Natural killer cell (primary cell): Measurements from ENCODE around the gene CHIC2. TPM values are rescaled to one million over a fixed set of nuclear protein-coding genes. Genes with fewer than 3 reads are reported as not detected.
"Not testable (repeated sequence)": the region's sequence is repeated elsewhere in the genome, so short reads cannot be mapped to it uniquely, and the experiment has no call there.

Source experiments
- ATAC-seq, 3 donors: fragments of 150-1000 bp in 2 of 3; fragments of 200-7000 bp in 1 of 3; cut with Tn5 transposase; 1 replicate in 1 of 3; 2 replicates in 2 of 3; pipeline ENCODE4 v1.10.0; 2021; ENCODE audit warnings: mild to moderate bottlenecking in 2 of 3, moderate library complexity in 2 of 3
- DNase-seq, 2 donors: peaks; one replicate each; pipeline versions ENCODE4 v3.0.0 to v3.0.0-alpha.2; 2013 to 2021; ENCODE audit warnings: mixed read lengths in 1 of 2
- H3K27ac ChIP-seq: one replicate; pipeline ENCODE4 v1.5.1; 2013; ENCODE audit warnings: mild to moderate bottlenecking, low read length
- H3K27me3 ChIP-seq: one replicate; pipeline ENCODE4 v1.6.1; 2013; ENCODE audit warnings: low read length; ENCODE audit not compliant: control insufficient read depth, insufficient read depth
- H3K36me3 ChIP-seq: one replicate; pipeline ENCODE4 v1.6.1; 2013; ENCODE audit warnings: low read length; ENCODE audit not compliant: control insufficient read depth, insufficient read depth
- H3K4me1 ChIP-seq: one replicate; pipeline ENCODE4 v1.6.1; 2013; ENCODE audit warnings: low read length; ENCODE audit not compliant: control insufficient read depth, insufficient read depth
- H3K4me3 ChIP-seq: one replicate; pipeline ENCODE4 v1.5.1; 2013; ENCODE audit warnings: low read length
- H3K9me3 ChIP-seq: one replicate; pipeline ENCODE4 v1.6.1; 2013; ENCODE audit warnings: low read length; ENCODE audit not compliant: control insufficient read depth, insufficient read depth
- H3K27ac Mint-ChIP-seq, 2 donors: one replicate each; pipeline ENCODE4 v1.8.0; 2022; ENCODE audit warnings: mild to moderate bottlenecking in 2 of 2, mixed read lengths in 2 of 2, moderate library complexity in 1 of 2
- H3K27me3 Mint-ChIP-seq, 2 donors: one replicate each; pipeline ENCODE4 v1.8.0; 2022; ENCODE audit warnings: low read depth in 2 of 2, mixed read lengths in 2 of 2
- H3K36me3 Mint-ChIP-seq: one replicate; pipeline ENCODE4 v1.8.0; 2022; ENCODE audit warnings: mixed read lengths
- H3K4me1 Mint-ChIP-seq, 2 donors: one replicate each; pipeline ENCODE4 v1.8.0; 2022; ENCODE audit warnings: mixed read lengths in 2 of 2
- H3K4me3 Mint-ChIP-seq: one replicate; pipeline ENCODE4 v1.8.0; 2022; ENCODE audit warnings: mild to moderate bottlenecking, moderate library complexity, mixed read lengths
- H3K9me3 Mint-ChIP-seq, 2 donors: one replicate each; pipeline ENCODE4 v1.8.0; 2022; ENCODE audit warnings: mixed read lengths in 2 of 2
- WGBS: methylation state at CpG from one replicate; pipeline ENCODE4 v1.1.7; 2013; ENCODE audit warnings: missing lambda C conversion rate; ENCODE audit not compliant: insufficient coverage; 5-methylcytosine and 5-hydroxymethylcytosine counted together
- intact Hi-C: fragments of 100-400 bp; cut with micrococcal nuclease; formaldehyde crosslinking; loops from one replicate; pipeline ENCODE4 v1.14.2; 2022
- total RNA-seq, 4 donors: library from RNA; stranded (reverse); fragments of 120-200 nt in 1 of 4; gene quantifications; one replicate each; pipeline versions ENCODE4 v1.2.3 to v1.2.4, GENCODE V29; 2013 to 2022
- TF ChIP-seq, protein P1 (sequence below): fragments of 200-600 bp; IDR thresholded peaks from one replicate; pipeline ENCODE4 v1.8.0; 2022; ENCODE audit warnings: antibody characterized with exemption

CHIC2 gene
- 10 to 100 TPM; 62.0 to 85.0 (median 79.7) TPM for total RNA-seq
- total RNA-seq (2013), result 56.7 TPM

DNA sequence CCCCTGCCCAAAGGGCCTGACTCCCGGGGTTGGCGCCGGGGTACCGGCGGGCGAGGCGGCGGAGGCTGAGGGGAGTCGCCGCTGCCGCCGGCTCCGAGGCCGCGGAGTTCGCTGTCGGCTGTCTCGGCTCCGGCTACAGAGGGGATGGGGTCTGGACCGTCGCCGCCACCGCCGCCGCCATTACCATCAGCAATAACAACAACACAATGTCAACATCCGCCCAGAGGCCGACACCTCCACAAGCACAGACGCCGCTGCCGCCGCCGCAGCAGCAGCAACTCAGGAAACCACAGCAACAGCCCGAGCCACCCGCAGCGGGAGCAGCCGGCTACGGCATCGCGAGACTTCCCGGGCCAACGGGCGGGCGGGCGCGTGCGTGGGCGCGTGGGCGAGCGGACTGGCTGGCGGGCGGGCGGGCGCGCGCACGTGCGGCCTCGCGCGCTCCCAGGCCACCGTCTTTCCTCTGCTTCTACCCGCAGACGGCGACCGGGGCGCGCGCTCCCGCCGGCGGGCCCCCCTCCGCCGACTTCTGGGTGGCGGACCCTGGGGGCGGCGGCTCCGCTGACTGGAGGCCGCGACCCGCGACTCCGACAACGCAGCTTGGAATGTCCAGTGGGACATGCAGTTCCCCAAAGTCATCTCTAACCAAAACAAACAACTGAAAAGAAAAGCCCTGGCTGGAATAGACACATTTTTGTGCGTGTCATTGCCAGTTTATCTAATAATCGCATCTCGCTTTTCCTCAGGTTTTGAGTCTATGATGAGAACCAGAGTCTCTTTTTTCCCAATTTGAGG, at the start of gene CHIC2:
TSS of gene CHIC2 (minus strand) at position 289 of the 795 bp plus-strand sequence. CDS start 305 bp downstream, outside the sequence.
- Mint-ChIP-seq H3K4me3 (peak within 1 kb of the TSS; percentile 95), H3K27me3 (no peaks in the 10 kb centered on the region), H3K27ac (peak within 1 kb of the TSS; percentile 96 to 97), H3K9me3 (no peaks in the 10 kb centered on the region), H3K36me3 (no peaks in the 10 kb centered on the region), H3K4me1 (peaks cover 51 to 53% of the 10 kb centered on the region in 2 donors)
- TF ChIP-seq, protein P1, sequence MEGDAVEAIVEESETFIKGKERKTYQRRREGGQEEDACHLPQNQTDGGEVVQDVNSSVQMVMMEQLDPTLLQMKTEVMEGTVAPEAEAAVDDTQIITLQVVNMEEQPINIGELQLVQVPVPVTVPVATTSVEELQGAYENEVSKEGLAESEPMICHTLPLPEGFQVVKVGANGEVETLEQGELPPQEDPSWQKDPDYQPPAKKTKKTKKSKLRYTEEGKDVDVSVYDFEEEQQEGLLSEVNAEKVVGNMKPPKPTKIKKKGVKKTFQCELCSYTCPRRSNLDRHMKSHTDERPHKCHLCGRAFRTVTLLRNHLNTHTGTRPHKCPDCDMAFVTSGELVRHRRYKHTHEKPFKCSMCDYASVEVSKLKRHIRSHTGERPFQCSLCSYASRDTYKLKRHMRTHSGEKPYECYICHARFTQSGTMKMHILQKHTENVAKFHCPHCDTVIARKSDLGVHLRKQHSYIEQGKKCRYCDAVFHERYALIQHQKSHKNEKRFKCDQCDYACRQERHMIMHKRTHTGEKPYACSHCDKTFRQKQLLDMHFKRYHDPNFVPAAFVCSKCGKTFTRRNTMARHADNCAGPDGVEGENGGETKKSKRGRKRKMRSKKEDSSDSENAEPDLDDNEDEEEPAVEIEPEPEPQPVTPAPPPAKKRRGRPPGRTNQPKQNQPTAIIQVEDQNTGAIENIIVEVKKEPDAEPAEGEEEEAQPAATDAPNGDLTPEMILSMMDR, result no peak
- intact Hi-C loops, result loop anchor here (1.0 to 5.0 kb wide), 3 partner anchors 59 to 1483 kb away; partner anchors contain the start of genes CLOCK and FIP1L1
- H3K4me1 ChIP-seq, result no peaks in the 10 kb centered on the region
- peak; percentile 80 to 92 (median 90) for ATAC-seq
- peak; percentile 98 to 99 for DNase-seq
- H3K36me3 ChIP-seq, result peaks cover 2% of the 10 kb centered on the region
- WGBS, result under 1% methylated on average over 87 of the region's 87 CpGs
- H3K9me3 ChIP-seq, result no peaks in the 10 kb centered on the region
- peak within 1 kb of the TSS; percentile 76 for H3K4me3 ChIP-seq
- H3K27ac ChIP-seq, result peak within 1 kb of the TSS; percentile 88
- H3K27me3 ChIP-seq, result no peaks in the 10 kb centered on the region

DNA sequence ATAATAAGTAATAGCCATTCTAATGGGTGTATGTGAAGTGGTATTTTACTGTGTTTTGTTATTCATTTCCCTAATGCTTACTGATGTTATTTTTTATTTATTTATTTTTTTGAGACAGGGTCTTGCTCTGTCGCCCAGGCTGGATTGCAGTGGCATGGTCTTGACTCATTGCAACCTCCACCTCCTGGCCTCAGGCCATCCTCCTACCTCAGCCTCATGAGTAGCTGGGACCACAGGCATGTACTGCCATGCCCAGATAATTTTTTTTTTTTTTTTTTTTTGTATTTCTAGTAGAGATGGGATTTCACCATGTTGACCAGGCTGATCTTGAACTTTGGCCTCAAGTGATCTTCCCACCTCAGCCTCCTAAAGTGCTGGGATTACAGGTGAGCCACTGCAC, 48.8 kb upstream of the CHIC2 start:
- Histone ChIP-seq H3K4me1 (peaks cover 17% of the 10 kb centered on the region), H3K27me3 (peaks cover 28% of the 10 kb centered on the region)
- ATAC-seq, DNase-seq, intact Hi-C loops, H3K36me3 ChIP-seq, H3K36me3 Mint-ChIP-seq, H3K4me3 ChIP-seq, H3K9me3 ChIP-seq, H3K27ac Mint-ChIP-seq, H3K27ac ChIP-seq, H3K4me3 Mint-ChIP-seq, H3K9me3 Mint-ChIP-seq, H3K4me1 Mint-ChIP-seq: not testable (repeated sequence)
- 100% methylated on average over 1 of the region's 1 CpG for WGBS
- H3K27me3 Mint-ChIP-seq, result peaks cover 41 to 50% of the 10 kb centered on the region in 2 donors

DNA sequence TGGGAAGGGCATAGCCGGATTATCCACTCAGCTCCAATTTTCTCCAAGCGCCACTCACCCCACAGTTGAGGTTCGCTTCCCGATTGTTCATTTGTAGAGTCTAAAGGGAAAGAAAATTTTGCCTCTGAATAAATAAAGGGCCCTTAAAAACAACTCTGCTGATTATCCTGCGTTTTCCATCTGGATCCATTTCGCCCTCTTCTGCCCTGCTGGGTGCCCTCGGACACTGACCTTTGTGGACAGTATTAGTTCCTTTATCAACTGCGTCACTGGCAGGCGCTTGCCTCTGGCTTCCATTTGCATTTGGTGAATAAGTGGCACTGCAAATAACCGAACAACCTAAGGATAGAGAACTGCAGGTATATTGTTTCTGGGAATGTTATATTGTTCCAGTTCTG, 45.6 kb upstream of the CHIC2 start:
- Histone ChIP-seq H3K27ac (no peak overlapping the region), H3K36me3 (no peaks in the 10 kb centered on the region), H3K4me1 (peaks cover 20% of the 10 kb centered on the region), H3K9me3 (no peaks in the 10 kb centered on the region), H3K4me3 (no peak overlapping the region), H3K27me3 (peaks cover 43% of the 10 kb centered on the region)
- peaks cover 7% of the 10 kb centered on the region in 2 donors for H3K4me1 Mint-ChIP-seq
- H3K9me3 Mint-ChIP-seq, result no peaks in the 10 kb centered on the region
- peaks cover 61 to 63% of the 10 kb centered on the region in 2 donors for H3K27me3 Mint-ChIP-seq
- no peaks in the 10 kb centered on the region for H3K36me3 Mint-ChIP-seq
- no peak overlapping the region for H3K27ac Mint-ChIP-seq
- intact Hi-C loops, result no loop called here
- no peak for ATAC-seq
- 29% methylated on average over 6 of the region's 10 CpGs for WGBS
- no peak for DNase-seq
- no peak overlapping the region for H3K4me3 Mint-ChIP-seq
- TF ChIP-seq, protein P1, result no peak

- WGBS, result 8% methylated on average over 51 of the region's 51 CpGs
- H3K4me3 Mint-ChIP-seq, result no peak overlapping the region
- H3K36me3 ChIP-seq, result no peaks in the 10 kb centered on the region
These were observed 45.0 kb upstream of the CHIC2 start for GRCh38 chr4:54109241-54110018.

More at GRCh38 chr4:54109241-54110018, 45.0 kb upstream of the CHIC2 start:
- Mint-ChIP-seq H3K4me1 (peaks cover 7% of the 10 kb centered on the region in 2 donors), H3K36me3 (no peaks in the 10 kb centered on the region), H3K27ac (no peak overlapping the region), H3K27me3 (peaks cover 64 to 69% of the 10 kb centered on the region in 2 donors), H3K9me3 (no peaks in the 10 kb centered on the region)
- H3K9me3 ChIP-seq, result no peaks in the 10 kb centered on the region
- TF ChIP-seq, protein P1, result no peak
- H3K4me1 ChIP-seq, result peaks cover 20% of the 10 kb centered on the region
- ATAC-seq, result no peak
- no peak for DNase-seq
- H3K27ac ChIP-seq, result no peak overlapping the region
- H3K27me3 ChIP-seq, result peaks cover 43% of the 10 kb centered on the region
- intact Hi-C loops, result no loop called here
- no peak overlapping the region for H3K4me3 ChIP-seq
